ENCODE measurements around the gene ZBTB46.
A peak's percentile ranks its signal among the peaks of the same experiment; 100 is the strongest.
"Not testable (repeated sequence)": the region's sequence is repeated elsewhere in the genome, so short reads cannot be mapped to it uniquely, and the experiment has no call there.

Gene ZBTB46

GRCh38 chr20:63732118-63733095 lies 98.7 kb downstream of the ZBTB46 start:
- no peak for DNase-seq

DNA sequence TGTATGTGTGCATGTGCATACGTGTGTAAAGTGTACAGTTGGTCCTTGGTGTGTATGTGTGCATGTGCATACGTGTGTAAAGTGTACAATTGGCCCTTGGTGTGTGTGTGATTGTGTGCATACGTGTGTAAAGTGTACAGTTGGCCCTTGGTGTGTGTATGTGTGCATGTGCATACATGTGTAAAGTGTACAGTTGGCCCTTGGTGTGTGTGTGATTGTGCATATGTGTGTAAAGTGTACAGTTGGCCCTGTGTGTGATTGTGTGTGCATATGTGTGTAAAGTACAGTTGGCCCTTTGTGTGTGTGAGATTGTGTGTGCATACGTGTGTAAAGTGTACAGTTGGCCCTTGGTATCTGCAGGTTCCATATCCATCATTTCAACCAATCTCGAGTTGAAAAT lies 99.7 kb downstream of the ZBTB46 start:
- no peak for DNase-seq

GRCh38 chr20:63730189-63730733 lies 100.8 kb downstream of the ZBTB46 start:
- not testable (repeated sequence) for DNase-seq

- DNase-seq: not testable (repeated sequence)
Observed at GRCh38 chr20:63722967-63723622, 108.0 kb downstream of the ZBTB46 start.

DNA sequence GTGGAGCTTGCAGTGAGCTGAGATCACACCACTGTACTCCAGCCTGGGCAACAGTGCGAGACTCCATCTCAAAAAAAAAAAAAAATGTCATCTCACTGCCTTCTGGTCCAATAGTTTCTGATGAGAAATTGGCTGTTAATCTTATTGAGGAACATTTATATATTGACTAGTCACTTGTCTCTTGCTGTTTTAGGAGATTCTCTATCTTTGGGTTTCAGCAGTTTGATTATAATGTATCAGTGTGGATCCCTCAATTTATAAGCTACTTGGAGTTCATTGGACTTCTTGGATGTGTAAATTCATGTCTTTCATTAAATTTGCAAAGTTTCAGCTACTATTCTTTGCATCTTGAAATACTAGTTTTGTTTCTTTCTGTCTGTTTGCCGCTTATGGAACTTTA lies 112.1 kb downstream of the ZBTB46 start:
- no peak for DNase-seq

DNA sequence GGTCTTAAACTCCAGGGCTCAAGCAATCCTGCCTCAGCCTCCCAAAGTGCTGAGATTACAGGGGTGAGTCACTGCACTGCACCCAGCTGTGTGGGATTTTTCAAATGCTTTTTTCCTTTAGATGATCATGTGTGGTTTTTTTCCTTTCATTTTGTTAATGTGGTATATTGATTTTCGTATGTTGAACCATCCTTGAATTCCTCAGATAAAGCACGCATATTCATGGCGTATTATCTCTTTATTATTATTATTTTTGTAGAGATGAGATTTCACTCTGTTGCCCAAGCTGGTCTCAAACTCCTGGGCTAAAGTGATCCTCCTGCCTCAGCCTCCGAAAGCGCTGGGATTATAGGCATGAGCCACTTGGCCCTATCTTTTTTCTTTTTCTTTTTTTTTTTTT lies 116.2 kb downstream of the ZBTB46 start:
- no peak for DNase-seq

GRCh38 chr20:63712191-63712590 lies 118.9 kb downstream of the ZBTB46 start:
- DNase-seq: no peak

DNA sequence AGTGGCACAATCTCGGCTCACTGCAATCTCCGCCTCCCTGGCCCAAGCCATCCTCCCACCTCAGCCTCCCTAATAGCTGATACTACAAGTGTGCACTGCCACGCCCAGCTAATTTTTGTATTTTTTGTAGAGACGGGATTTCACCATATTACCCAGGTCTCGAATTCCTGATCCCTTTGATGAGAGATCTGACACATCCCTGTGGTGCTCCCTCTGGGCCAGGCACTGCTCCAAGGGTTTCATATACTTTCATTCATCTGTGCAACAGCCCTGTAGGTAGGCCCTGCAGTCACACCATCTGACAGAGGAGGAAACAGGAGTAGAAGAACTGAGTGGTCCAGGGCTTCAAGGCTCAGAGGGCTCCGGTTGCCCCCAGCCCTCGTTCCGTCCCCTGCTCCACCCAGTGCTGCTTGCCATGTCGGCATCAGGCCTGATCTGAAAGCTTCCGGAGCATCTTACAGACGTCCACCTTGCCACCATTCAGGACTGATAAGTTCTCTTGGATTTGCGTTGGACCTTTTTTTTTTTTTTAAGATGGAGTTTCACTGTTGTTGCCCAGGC lies 119.9 kb downstream of the ZBTB46 start:
- no peak for DNase-seq

DNA sequence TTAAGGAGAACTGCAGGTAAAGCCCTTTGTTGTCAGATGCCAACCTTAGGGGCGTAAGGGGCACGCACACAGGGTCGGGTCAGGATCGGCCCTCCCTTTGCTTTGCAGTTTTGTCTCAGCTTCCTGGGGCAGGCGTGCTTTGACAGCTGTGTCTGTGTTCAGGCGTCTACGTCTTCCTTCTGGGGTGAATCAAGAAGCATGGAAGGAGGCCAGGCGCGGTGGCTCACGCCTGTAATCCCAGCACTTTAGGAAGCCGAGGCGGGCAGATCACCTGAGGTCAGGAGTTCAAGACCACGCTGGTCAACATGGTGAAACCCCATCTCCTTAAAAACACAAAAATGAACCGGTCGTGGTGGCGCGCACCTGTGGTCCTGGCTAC lies 121.9 kb downstream of the ZBTB46 start:
- no peak for DNase-seq

- no peak for DNase-seq
Observed at GRCh38 chr20:63708301-63709148, 122.5 kb downstream of the ZBTB46 start.

GRCh38 chr20:63707558-63708300 lies 123.3 kb downstream of the ZBTB46 start, which contains the start of the genes ARFRP1 and ZGPAT:
ARFRP1 (minus strand) TSS chr20:63707976; CDS start chr20:63707091, 885 bp downstream.
ZGPAT (plus strand) TSS chr20:63708039; CDS start chr20:63708581, 542 bp downstream.
- peak; percentile 43 for DNase-seq

- DNase-seq: no peak
Observed at GRCh38 chr20:63706852-63707557, 124.1 kb downstream of the ZBTB46 start.

- no peak for DNase-seq
Observed at GRCh38 chr20:63706027-63706695, 124.9 kb downstream of the ZBTB46 start.

GRCh38 chr20:63705232-63706026 lies 125.6 kb downstream of the ZBTB46 start:
- DNase-seq: no peak

- DNase-seq: no peak
Observed at GRCh38 chr20:63704749-63705117, 126.3 kb downstream of the ZBTB46 start.

DNA sequence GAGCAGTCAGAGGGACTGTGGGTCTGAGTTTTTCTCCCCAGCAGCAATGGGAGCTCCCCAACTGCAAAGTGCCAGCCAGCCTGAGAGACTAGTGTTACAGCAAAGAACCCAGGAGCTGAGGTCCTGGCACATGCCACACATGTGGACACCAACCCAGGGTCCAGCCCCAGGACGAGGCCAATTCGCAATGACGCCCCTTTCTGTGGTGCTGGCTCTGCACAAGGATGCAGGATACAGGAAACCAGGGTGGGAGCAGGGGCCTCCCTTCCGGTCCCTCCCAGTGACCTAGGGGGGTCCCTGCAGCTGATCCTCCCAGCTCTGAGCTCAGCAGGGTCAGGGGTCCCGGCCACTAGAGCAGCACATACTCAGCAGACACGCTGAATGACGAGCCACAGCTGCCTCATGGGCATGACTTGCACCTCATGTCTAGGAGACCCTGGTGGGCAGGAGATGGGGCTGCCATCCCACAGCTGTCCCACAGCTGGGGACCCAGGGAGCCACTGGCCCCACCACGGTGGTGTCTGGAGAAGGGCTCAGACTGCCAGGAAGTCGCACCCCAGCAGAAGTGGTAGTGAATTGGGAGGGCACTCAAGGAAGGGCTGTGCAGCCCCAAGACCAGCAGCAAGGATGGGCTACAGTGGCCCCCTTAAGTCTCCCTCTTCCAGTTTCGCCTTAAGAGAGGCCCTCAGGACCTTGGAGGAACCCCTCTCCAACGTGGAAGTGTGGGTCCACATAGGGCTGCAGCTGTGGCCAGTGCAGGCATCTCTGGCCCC lies 126.9 kb downstream of the ZBTB46 start:
- DNase-seq: no peak

DNA sequence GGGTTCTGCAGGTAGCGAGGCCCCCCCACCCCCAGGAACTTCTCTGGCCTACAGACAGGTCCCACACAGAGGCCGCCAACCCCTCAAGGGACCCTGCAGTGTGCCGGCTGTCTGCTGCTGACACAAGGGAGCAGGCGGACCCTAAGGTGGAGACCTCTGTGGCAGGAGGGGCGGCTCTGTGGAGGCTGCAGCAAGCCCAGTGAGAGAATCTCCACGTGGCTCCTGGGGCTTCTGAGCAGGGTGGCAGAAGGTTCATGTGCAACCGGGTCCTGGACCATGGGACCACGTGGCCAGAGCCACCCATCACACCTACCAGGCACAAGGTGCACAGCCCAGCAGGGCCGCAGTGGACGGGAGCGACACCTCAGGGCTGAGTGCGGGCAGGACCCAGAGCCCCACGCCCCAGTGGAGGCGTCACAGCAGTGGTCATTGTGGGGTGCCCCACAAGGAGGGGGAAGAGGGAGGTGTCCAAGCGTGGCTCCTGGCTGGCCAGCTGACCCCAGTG lies 127.5 kb downstream of the ZBTB46 start:
- no peak for DNase-seq

DNA sequence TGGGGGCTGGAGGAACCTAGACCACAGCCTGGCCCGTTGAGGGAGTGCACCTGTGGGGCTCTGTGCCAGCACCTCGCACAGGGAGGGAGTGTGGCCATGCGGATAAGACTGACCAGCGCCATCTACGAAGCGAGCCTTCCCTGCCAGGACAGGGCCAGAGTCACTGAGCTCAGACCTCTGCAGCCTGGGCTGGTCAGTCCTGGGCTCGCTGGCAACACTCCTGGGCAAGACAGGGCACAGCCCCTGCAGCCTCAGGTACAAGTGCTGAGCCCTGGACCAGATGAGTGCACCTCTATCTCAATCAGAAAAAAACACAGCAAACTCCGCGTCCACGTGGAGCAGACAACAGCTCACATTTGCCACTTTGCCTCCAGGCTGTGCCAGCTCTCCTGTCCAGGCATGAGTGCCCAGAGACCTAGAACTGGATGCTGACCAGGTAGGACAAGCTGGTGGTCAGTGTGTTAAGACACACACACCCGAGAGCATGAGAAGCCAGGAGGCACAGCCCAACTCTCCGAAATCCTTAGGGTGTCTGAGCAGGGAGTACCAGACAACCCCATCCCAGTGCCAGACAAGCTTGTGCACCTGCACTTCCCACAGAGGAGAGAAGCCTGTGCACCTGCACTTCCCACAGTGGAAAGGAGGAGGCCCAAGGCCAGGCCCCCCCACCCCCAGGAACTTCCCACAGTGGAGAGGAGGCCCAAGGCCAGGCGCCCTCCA lies 128.2 kb downstream of the ZBTB46 start:
- no peak for DNase-seq
